IPS-15b (cell line): ENCODE results near the gene SLC25A33.

Experiments
- H3K27me3 ChIP-seq: one replicate; pipeline ENCODE4 v1.6.1; 2013; ENCODE audit warnings: low read length; ENCODE audit not compliant: control insufficient read depth, insufficient read depth
- H3K36me3 ChIP-seq: one replicate; pipeline ENCODE4 v1.6.1; 2013; ENCODE audit warnings: low read length; ENCODE audit not compliant: control insufficient read depth, insufficient read depth
- H3K4me1 ChIP-seq: one replicate; pipeline ENCODE4 v1.6.1; 2013; ENCODE audit warnings: mild to moderate bottlenecking, low read length; ENCODE audit not compliant: control insufficient read depth, insufficient read depth
- H3K4me3 ChIP-seq: one replicate; pipeline ENCODE4 v1.5.1; 2013; ENCODE audit warnings: low read depth, low read length
- H3K9ac ChIP-seq: one replicate; pipeline ENCODE4 v1.6.1; 2013; ENCODE audit warnings: low read depth, mild to moderate bottlenecking, low read length
- H3K9me3 ChIP-seq: one replicate; pipeline ENCODE4 v1.6.1; 2013; ENCODE audit warnings: mild to moderate bottlenecking, low read length; ENCODE audit not compliant: control insufficient read depth, insufficient read depth

The SLC25A33 gene

GRCh38 chr1:9598316-9598700 lies 59.0 kb downstream of the SLC25A33 start:
- no peaks in the 10 kb centered on the region for H3K27me3 ChIP-seq
- H3K9me3 ChIP-seq = no peaks in the 10 kb centered on the region
- H3K36me3 ChIP-seq = peaks cover 47% of the 10 kb centered on the region
- peaks cover 3% of the 10 kb centered on the region for H3K4me1 ChIP-seq
- H3K4me3 ChIP-seq = no peak overlapping the region
- H3K9ac ChIP-seq = no peak overlapping the region

- no peaks in the 10 kb centered on the region for H3K9me3 ChIP-seq
- peaks cover 56% of the 10 kb centered on the region for H3K36me3 ChIP-seq
- no peak overlapping the region for H3K9ac ChIP-seq
- H3K4me1 ChIP-seq = no peaks in the 10 kb centered on the region
- H3K4me3 ChIP-seq = no peak overlapping the region
- no peaks in the 10 kb centered on the region for H3K27me3 ChIP-seq
Observed at GRCh38 chr1:9599741-9600140, 60.5 kb downstream of the SLC25A33 start.

GRCh38 chr1:9600861-9601834 lies 61.9 kb downstream of the SLC25A33 start:
- no peak overlapping the region for H3K9ac ChIP-seq
- no peak overlapping the region for H3K4me3 ChIP-seq
- H3K9me3 ChIP-seq = no peaks in the 10 kb centered on the region
- H3K27me3 ChIP-seq = no peaks in the 10 kb centered on the region
- H3K4me1 ChIP-seq = no peaks in the 10 kb centered on the region
- H3K36me3 ChIP-seq = peaks cover 60% of the 10 kb centered on the region

GRCh38 chr1:9601942-9602793 lies 62.9 kb downstream of the SLC25A33 start:
- Histone ChIP-seq H3K4me3 (no peak overlapping the region), H3K36me3 (peaks cover 57% of the 10 kb centered on the region), H3K9ac (no peak overlapping the region), H3K27me3 (no peaks in the 10 kb centered on the region), H3K4me1 (no peaks in the 10 kb centered on the region), H3K9me3 (no peaks in the 10 kb centered on the region)

- Histone ChIP-seq H3K9me3 (no peaks in the 10 kb centered on the region), H3K36me3 (peaks cover 53% of the 10 kb centered on the region), H3K9ac (no peak overlapping the region), H3K27me3 (no peaks in the 10 kb centered on the region), H3K4me3 (no peak overlapping the region), H3K4me1 (no peaks in the 10 kb centered on the region)
Observed at GRCh38 chr1:9602794-9603167, 63.5 kb downstream of the SLC25A33 start.

- Histone ChIP-seq H3K36me3 (peaks cover 51% of the 10 kb centered on the region), H3K4me3 (no peak overlapping the region), H3K27me3 (no peaks in the 10 kb centered on the region), H3K9me3 (no peaks in the 10 kb centered on the region), H3K4me1 (no peaks in the 10 kb centered on the region), H3K9ac (no peak overlapping the region)
Observed at GRCh38 chr1:9603307-9603706, 64.0 kb downstream of the SLC25A33 start.

GRCh38 chr1:9603766-9604753 lies 64.8 kb downstream of the SLC25A33 start:
- Histone ChIP-seq H3K4me3 (no peak overlapping the region), H3K9ac (no peak overlapping the region), H3K27me3 (no peaks in the 10 kb centered on the region), H3K36me3 (peaks cover 53% of the 10 kb centered on the region), H3K9me3 (no peaks in the 10 kb centered on the region), H3K4me1 (no peaks in the 10 kb centered on the region)

GRCh38 chr1:9604836-9605235 lies 65.6 kb downstream of the SLC25A33 start:
- Histone ChIP-seq H3K4me1 (no peaks in the 10 kb centered on the region), H3K36me3 (peaks cover 60% of the 10 kb centered on the region), H3K9me3 (no peaks in the 10 kb centered on the region), H3K9ac (no peak overlapping the region), H3K4me3 (no peak overlapping the region), H3K27me3 (no peaks in the 10 kb centered on the region)

- H3K9me3 ChIP-seq = no peaks in the 10 kb centered on the region
- no peak overlapping the region for H3K9ac ChIP-seq
- H3K36me3 ChIP-seq = peaks cover 60% of the 10 kb centered on the region
- no peaks in the 10 kb centered on the region for H3K27me3 ChIP-seq
- H3K4me1 ChIP-seq = no peaks in the 10 kb centered on the region
- H3K4me3 ChIP-seq = no peak overlapping the region
Observed at GRCh38 chr1:9605946-9606455, 66.7 kb downstream of the SLC25A33 start.

- H3K4me1 ChIP-seq = no peaks in the 10 kb centered on the region
- H3K9me3 ChIP-seq = no peaks in the 10 kb centered on the region
- H3K27me3 ChIP-seq = no peaks in the 10 kb centered on the region
- H3K9ac ChIP-seq = no peak overlapping the region
- no peak overlapping the region for H3K4me3 ChIP-seq
- H3K36me3 ChIP-seq = peaks cover 57% of the 10 kb centered on the region
Observed at GRCh38 chr1:9606458-9606857, 67.2 kb downstream of the SLC25A33 start.

- Histone ChIP-seq H3K9me3 (no peaks in the 10 kb centered on the region), H3K4me1 (no peaks in the 10 kb centered on the region), H3K9ac (no peak overlapping the region), H3K36me3 (peaks cover 57% of the 10 kb centered on the region), H3K27me3 (no peaks in the 10 kb centered on the region), H3K4me3 (no peak overlapping the region)
Observed at GRCh38 chr1:9606948-9607347, 67.7 kb downstream of the SLC25A33 start.
